GM03348 (cell line): ENCODE measurements around the gene SLC7A14.
A peak's percentile ranks its signal among the peaks of the same experiment; 100 is the strongest.

Experiments used
- DNase-seq: peaks from one replicate; pipeline ENCODE4 v3.0.0; 2012; ENCODE audit warnings: low spot score

Gene SLC7A14

DNA sequence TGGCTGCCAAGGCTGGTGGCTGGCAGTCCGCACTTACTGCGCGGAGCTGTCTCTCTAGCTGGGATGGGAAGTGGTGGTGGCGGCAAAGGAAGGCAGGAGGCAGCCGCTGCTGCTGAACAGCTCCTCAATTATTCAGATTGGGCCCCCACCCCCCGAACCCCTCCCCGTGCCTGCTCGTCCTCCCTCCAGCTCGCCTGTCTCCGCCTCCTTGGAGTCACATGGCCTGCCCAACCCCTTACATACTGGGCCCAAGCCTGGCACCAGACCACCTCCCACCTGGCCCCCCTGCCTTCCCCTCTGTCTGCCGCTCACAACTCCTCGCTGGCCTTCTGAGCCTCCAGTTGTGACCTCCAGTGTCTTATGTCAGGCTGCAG, at the start of gene SLC7A14:
Gene SLC7A14, minus strand, starts transcription at position 139 of the 374 bp plus-strand sequence. CDS start 59,139 bp downstream, outside the sequence.
- peak; percentile 65 for DNase-seq

DNA sequence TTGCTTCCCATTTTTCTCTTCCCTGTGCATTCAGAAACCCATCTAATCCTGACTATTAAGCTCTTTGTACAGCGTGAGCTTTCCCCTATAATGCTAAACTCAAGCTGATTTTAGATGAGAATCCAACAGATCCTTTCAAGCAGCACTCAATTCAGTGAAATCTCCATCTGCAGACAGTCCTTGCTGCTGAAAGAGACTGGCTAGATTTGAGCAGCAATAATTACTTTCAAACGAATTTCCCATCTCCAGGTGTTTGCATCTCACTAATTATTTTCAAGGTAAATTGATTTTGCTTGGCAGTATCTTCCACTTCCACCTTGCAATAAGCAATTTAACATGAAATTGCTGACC, 49.5 kb upstream of the SLC7A14 start:
- DNase-seq = no peak

DNA sequence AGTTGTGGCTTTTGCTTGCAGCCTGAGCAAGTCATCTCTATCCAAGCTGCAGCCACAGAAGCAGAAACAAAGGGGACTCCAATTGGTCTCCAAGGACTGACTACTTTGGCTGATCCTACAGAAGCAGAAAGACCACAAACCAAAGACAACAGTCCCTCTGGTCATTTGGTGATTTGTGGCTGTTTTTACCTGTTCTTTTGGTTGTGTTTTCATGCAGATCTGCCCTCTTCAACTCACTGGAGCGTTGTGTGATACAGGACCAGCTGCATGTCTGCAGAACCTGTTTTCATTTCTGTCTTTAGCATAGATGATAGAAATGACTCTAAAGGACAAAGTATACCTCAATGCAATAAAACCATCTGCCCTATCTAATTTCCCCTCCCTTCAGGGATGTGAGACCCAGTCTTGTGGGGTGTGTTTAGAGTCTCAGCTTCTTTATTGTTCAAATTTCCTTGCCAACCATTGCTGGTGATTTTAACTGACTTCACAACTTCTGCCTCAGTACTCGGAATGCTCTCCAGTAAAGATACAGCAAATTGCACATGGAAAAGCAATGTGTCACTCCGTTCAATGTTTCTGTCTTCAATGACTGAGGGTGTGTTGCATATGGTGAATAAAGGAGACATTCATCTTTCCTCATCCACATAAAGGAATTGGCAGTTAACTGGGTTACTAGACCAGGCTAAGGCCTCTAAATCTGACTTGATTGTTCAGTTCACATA, 48.9 kb upstream of the SLC7A14 start:
- DNase-seq = no peak

DNA sequence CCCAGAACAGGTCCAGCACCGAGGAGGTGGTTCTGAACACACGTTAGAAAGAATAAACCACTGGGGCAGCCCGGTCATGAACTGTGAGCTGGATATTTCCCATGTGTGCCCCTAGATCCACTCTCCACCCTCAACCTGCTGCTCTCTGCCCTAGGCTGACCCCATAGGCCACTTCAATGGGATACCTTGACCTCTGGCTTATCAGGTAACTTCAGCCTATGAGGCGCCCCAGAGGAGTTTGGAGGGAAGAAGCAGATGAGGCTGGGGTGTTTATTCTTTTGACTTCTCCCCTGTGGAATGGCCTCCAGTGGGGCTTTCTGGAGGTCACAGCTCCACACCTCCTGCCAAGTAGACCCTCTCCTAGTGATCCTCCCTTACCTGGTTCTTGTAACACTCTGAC, 47.7 kb upstream of the SLC7A14 start:
- no peak for DNase-seq

DNA sequence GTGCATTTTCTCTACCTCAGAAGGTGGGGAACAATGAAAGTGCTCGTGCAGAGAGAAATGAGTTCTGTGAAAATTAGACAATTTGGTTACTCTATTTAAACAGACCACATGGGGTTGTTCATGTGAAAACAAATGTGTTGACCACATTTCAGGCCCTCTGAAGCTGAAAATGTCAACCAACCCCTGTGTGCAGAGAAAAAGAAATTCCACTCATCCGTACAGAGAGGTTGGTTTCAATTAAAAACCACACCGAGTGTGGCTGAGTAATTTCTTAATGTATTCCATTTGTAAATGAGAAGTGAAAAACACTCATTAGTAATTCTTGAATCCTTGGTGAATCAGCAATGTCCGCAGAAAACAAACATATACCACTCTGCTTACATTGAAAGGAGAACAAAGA, 46.9 kb upstream of the SLC7A14 start:
- DNase-seq = peak; percentile 31

DNA sequence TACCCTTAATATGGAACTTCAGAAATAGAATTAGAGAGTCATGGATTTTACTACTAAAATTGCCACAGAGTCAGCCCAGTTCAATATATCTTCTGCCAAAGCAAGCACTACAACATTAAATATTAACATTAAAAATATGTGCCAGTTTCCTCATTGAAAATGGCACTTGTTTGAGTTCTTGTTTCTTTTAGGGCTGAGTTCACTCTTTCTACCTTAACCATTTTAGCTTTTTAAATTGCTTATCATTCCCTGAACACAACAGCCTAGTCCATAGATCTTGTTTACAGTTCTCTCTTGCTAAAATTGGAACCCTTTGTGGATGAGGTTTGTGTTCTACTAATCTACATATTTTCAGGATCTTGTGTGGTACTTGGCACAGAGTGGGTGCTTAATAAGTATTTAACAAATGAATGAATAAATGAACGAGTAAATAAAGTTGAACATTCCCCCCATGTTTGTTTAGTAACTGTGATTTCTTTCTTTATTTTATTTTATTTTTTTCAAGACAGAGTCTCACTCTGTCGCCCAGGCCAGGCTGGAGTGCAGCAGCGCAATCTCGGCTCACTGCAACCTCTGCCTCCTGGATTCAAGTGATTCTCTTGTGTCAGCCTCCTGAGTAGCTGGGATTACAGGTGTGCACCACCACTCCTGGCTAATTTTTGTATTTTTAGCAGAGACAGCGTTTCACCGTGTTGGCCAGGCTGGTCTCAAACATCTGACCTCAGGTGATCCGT, 46.0 kb upstream of the SLC7A14 start:
- no peak for DNase-seq

DNA sequence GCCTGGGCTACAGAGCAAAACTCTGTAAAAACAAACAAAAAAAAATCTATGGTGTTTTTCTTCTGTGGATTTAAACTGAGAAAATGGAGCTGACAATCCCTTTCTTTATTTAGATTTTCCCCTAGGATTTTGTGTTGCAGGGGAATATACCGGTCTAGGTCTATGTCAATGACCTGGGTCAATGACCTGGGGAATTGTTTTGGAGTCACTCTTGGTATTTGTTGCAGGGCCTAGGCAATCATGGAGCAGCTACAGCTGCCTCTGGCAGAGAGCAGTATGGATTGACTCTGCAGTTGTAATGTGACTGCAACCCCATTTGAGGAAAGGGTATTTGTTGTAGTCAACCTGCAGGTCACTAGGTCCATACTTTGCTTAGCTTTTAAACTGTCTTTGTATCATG, 37.6 kb upstream of the SLC7A14 start:
- no peak for DNase-seq

DNA sequence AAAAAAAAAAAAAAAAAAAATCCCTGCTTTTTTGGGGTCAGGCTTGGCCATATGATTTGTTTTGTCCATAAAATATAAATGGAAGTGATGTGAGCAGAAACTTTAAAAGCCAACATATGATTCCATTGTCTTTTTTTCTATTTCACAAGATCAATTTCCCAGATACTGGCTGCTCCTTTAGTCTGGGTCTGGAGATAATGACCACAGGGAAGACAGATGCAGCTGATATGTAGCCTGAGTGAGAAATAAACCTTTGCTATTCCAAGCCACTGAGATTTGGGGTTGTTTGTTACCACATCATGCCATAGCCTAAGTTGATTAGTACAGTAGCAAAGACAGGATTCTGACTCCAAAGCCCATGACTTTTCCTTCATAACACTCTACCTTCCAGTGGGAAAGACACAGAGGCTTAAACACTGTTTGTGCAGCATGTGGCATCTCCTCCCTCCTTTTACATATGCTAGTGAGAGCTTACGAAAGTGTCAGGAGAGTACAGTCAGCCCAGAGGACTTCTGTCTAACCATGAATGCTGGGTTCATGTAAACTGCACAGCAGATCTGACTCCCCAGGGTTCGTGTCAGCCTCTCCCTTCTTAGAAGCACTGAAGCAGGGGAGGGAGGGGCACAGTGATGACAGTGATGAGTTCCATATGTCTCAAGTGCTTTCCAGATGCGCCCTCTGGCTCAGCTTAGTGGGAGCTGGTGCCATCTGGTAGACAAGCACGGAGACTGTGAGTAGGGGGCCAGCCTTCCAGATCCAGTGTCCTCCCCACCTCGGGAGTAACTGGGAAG, 36.7 kb upstream of the SLC7A14 start:
- DNase-seq = peak; percentile 87

DNA sequence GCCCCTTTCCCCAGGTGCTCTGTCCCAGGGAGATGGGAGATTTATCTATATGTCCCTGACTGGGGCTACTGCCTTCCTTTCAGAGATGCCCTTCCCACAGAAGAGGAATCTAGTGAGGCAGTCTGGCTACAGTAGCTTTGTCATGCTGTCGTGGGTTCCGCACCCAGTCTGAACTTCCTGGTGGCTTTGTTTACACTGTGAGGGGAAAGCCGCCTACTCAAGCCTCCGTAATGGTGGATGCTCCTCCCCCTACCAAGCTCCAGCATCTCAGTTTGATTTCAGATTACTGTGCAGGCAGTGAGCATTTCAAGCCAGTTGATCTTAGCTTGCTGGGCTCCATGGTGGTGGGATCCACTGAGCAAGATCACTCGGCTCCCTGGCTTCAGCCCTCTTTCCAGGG, 35.4 kb upstream of the SLC7A14 start:
- DNase-seq = no peak

DNA sequence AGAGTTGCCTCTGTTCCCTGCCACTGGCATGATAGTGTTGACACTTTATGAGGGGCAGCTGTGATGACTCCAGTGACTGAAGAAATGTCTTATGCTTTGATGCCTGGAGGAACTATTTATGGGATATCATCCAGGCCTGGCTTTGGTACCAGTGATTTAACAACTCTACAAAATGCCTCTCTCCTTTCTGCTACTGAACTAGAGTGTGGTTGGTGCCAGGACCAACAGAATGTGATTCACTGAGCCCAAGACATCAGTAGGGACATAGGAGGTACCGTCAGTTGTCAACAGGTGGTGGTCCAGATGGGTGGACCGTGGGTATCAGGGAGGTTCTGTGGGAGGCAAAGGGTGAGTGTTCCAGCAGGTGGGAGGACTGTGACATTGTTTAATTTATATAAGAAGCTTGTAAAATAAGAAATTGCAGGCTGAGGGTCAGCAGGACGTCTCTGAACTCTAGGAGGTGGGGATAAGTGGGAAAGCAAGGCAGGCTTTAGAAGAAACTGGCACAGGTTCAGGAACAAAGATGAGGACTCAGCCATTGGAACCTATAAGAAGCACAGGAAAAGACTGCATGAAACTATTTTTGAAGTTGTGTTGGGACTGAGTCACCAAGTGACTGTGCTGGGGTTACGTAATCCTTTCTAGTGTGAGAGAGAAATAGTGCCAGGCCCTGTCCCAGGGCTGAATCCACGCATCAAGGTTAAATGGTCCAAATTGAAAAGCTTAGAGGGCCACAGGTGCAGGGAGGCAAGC, 28.5 kb upstream of the SLC7A14 start:
- peak; percentile 86 for DNase-seq

DNA sequence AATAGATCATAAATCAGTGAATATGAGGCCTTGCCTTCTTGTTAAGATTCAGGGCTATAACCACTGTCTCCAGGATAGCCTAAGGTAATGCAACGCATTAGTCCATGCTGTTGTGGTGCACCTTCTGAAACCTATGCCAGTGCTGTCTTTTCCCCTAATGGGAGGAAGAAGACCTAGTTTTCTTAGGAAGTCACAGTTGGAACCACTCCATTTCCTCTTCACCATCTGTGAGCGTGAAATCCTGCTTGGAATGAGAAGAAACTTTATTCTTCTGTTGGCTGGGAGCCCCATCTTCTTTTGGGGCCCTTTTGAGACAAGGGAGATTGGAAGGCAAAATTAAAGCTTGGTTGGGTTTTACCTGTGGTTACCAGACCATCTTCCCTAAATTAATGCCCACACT, 25.9 kb upstream of the SLC7A14 start:
- no peak for DNase-seq

DNA sequence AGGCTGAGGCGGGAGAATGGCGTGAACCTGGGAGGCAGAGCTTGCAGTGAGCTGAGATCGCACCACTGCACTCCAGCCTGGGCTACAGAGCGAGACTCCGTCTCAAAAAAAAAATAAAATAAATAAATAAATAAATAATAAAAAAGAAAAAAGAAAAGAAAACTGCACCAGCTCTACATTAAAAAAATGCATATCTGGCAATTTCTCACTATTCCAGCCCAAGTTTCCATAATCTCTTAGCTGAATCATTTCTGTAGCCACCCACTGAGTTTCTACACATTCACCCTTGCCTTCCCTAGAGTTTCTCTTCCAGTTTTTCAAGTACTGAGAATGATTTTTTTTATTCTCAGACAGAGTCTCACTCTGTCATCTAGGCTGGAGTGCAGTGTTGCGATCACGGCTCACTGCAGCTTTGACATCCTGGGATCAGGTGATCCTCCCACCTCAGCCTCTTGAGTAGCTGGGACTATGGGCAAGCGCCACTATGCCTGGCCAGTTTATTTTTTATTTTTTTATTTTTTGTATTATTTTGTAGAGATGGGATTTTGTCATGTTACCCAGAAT, 24.5 kb upstream of the SLC7A14 start:
- DNase-seq = no peak

DNA sequence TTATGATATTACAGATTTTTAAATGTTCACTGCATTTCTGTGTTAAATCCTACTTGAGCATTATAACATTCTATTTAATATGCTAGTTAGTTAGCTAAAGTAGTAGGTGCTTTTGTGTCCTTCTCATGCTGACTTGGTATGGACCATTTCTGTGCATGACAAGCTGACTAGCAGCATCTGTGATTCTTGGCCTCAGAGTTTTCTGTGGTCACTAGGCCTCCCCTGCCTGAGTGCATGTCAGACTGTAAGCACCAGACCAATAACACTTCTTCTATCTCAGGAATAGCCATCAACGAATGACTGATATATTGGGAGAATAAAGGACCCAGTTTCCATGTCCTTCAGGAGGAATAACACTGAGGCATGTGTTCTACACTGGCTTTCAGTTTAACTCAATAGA, 22.6 kb upstream of the SLC7A14 start:
- DNase-seq = no peak

DNA sequence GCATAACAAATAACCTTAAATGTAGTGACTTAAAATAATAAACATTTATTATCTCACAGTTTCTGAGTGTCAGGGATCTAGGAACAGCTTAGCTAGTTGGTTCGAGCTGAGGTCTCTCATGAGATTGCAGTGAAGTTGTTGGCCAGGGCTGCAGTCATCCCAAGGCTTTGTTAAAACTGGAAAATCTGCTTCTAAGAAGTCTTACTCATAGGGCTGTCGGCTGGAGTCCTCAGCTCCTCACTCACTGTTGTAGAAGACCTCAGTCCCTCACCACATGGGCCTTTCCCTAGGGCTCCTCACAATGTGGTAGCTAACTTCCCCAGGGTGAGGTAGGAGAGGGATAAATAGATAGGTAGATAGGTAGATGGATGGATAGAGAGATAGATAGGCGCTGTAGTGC, 20.8 kb upstream of the SLC7A14 start:
- DNase-seq = no peak

DNA sequence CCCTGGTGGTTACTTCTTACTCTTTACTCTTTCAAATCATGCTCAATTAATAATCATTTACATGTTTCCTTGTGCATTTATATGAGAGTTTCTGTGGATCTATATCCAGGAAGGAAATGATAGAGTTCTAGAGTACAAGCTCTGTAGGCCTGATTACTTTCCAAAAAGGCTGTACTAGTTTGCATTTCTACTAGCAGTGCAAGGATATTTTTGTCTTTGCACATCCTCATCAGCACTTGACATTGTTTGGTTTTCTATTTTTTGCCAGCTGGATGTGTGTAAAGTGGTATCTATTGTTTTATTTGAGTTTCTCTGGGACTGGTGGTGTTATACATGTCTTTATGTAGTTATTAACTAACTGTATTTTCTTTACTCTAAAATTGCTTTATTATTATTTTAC, 19.6 kb upstream of the SLC7A14 start:
- DNase-seq = no peak

DNA sequence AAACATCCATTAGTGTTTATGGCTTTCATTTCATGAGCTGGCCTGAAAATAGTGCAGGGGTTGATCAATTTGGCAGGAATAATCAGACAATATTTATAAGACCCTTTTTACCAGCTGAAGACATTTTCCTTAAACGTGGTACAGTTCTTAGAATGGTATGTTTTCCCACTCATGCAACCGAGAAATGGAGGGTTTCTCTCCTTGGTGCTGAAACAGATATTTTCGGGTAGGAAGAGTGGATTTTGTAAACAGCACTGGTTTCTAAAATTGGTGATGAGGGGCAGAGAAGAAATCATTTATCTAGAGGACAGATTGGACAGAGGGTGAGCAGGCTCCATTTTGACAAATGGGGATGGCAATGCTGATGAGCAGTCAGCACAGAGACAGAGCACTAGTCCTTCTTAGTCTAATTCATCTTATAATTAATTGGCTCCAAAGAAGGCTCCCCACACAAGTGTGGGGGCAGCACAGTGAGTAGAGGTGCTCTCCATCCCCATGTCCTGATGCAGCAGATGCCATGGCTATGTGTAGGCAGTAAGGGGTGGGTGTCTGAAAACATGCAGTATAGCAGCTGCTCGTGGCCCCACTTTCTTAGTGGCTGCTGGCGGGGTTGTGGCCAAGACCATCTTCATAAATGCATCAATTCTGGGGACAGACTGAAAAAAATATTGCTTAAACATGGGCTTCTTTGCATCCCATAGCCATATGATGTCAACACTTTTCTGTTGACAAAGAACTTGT, 18.1 kb upstream of the SLC7A14 start:
- DNase-seq = peak; percentile 40

DNA sequence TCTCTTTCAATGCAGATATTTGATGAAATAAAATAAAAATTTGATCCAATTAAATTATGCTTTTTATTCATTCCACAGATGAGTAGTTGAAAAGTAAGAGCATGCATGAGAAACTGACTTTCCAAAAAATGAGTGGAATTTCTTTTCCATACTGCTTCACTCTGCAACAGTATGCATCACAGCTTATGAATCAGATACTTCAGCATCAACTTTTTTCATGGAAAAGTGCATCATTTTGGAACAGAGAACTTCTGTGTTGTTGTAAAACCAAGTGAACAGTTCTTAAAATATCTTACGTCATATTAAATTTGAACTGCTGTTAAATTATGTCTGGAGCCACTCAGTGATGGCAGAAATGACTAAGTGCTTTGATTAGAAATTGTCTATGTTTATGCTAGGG, 16.7 kb upstream of the SLC7A14 start:
- no peak for DNase-seq

DNA sequence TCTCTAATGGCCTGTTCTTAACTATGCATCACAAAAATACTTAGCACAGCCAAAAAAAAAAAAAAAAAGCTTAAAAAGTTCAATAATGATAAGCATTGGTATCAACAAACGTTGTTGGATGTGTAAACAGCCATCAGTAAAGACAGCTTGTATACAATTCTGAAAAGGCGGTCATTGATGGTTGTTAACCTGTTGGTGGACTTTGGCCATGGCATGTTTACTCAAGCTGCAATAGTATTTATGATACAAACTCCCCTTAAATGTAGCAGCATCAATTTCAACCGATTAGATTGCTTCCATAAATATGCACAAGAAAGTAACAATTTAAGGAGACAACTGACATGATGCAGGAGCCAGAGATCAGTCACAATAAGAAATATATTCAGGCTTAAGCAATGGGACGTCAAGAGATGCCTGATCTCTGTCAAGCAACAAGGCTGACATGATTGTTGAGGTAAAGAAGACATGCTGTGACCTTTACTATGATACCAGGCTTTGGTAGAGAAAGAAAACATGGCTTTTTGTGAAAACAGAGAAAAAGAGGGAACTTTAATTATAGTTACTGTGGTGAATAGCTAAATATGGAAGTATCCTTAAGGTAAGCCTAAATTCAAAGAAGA, 14.2 kb upstream of the SLC7A14 start:
- no peak for DNase-seq

DNA sequence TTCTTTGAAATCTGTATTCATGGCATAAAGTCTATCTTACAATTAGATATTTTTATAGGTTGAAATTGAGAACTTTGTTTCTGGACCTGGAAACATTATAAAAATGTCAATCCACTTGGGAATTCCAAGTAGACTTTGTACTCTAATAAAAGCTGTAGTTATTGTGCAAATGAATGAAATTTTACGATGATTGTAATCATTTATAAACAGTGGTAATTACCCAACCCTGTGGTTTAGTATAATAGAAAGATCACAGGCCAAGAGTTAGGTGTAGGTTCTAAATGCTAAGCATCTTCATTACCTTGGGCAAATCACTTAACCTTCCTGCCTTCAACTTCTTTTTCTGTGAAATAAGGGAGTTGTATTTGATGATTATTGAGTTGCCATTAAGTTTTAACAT, 13.2 kb upstream of the SLC7A14 start:
- no peak for DNase-seq

DNA sequence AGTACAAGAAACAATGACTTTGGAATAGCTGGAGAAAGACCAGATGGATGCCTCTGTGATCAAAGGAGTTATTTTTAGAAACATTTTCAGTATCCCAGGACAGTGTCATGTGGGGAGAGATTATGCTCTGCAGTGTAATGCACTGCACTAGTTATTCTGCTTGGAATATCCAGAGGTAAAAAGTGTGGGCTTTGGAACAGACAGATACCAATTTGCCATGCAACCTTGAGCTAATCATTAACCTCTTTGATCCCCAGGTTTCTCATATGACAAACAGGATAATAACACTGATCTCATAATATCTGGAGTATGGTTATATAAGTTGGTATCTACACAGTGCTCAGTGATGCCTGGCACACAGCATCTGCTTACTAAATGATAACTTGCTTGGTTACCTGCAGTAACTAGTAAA, 12.2 kb upstream of the SLC7A14 start:
- no peak for DNase-seq

DNA sequence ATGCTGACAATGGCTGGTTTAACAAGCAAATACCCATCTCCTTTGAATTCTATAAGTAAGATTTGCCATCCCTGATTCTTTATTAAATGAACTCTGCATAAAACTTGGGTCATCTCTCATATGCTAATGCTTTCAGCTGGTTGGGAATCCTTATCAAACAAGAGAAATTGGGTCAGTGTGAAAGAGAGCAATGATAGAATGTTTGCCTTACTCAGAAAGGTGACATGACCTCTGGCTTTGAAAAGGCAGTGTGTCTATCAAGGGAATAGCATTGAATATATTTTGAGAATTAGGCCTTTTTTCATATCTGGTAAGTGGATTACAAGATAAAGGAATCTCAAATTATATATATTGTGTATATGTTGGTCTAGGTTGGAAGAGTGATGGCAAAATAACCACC, 8.7 kb upstream of the SLC7A14 start:
- no peak for DNase-seq
